GM23248 (cell line): ENCODE data around the gene OSBPL5. TPM values are rescaled to one million over a fixed set of nuclear protein-coding genes. Genes with fewer than 3 reads are reported as not detected.

ENCODE experiments used
- DNase-seq: peaks from one replicate; pipeline ENCODE4 v3.0.0-alpha.2; 2015
- H2AFZ ChIP-seq: fragments of 200-600 bp; sonication (generic); 2 replicates; pipeline ENCODE4 v1.6.1; 2016; ENCODE audit warnings: antibody characterized with exemption
- H3F3A ChIP-seq: fragments of 200-600 bp; sonication (generic); 2 replicates; pipeline ENCODE4 v1.6.1; 2016; ENCODE audit warnings: mild to moderate bottlenecking, antibody characterized with exemption, mixed run types; ENCODE audit not compliant: insufficient read depth
- H3K27ac ChIP-seq: fragments of 200-600 bp; sonication (generic); 2 replicates; pipeline ENCODE4 v1.5.1; 2016; ENCODE audit warnings: mild to moderate bottlenecking
- H3K27me3 ChIP-seq: fragments of 200-600 bp; sonication (generic); replicated peaks from 2 replicates; pipeline ENCODE4 v1.6.1; 2016; ENCODE audit warnings: mild to moderate bottlenecking; ENCODE audit not compliant: insufficient read depth
- H3K36me3 ChIP-seq: fragments of 200-600 bp; sonication (generic); 2 replicates; pipeline ENCODE4 v1.6.1; 2016; ENCODE audit warnings: low read depth, mild to moderate bottlenecking
- H3K4me1 ChIP-seq: fragments of 200-600 bp; sonication (generic); 2 replicates; pipeline ENCODE4 v1.6.1; 2016; ENCODE audit warnings: mild to moderate bottlenecking; ENCODE audit not compliant: insufficient read depth
- H3K4me2 ChIP-seq: fragments of 200-600 bp; sonication (generic); one replicate; pipeline ENCODE4 v1.6.1; 2016; ENCODE audit warnings: mild to moderate bottlenecking; ENCODE audit not compliant: unreplicated experiment
- H3K4me3 ChIP-seq: fragments of 200-600 bp; sonication (generic); 2 replicates; pipeline ENCODE4 v1.5.1; 2016; ENCODE audit warnings: mild to moderate bottlenecking
- H3K79me2 ChIP-seq: fragments of 200-600 bp; sonication (generic); 2 replicates; pipeline ENCODE4 v1.6.1; 2016; ENCODE audit warnings: mild to moderate bottlenecking; ENCODE audit not compliant: insufficient read depth
- H3K9ac ChIP-seq: fragments of 200-600 bp; sonication (generic); 2 replicates; pipeline ENCODE4 v1.6.1; 2016; ENCODE audit warnings: mild to moderate bottlenecking
- H3K9me2 ChIP-seq: fragments of 200-600 bp; sonication (generic); 2 replicates; pipeline ENCODE4 v1.6.1; 2016; ENCODE audit warnings: mixed run types, mild to moderate bottlenecking, moderate library complexity; ENCODE audit not compliant: insufficient read depth
- H3K9me3 ChIP-seq: fragments of 200-600 bp; sonication (generic); one replicate; pipeline ENCODE4 v1.6.1; 2017; ENCODE audit warnings: low read depth
- H4K20me1 ChIP-seq: fragments of 200-600 bp; sonication (generic); 2 replicates; pipeline ENCODE4 v1.6.0; 2016; ENCODE audit not compliant: insufficient read depth
- EZH2 ChIP-seq: fragments of 200-600 bp; sonication (generic); IDR thresholded peaks from 2 replicates; pipeline ENCODE4 v1.6.1; 2018; ENCODE audit warnings: antibody characterized with exemption, mild to moderate bottlenecking; ENCODE audit not compliant: insufficient read depth, poor library complexity, severe bottlenecking
- EZH2phosphoT487 ChIP-seq: fragments of 200-600 bp; sonication (generic); IDR thresholded peaks from 2 replicates; pipeline ENCODE4 v1.6.1; 2018; ENCODE audit warnings: antibody characterized with exemption, moderate library complexity, mild to moderate bottlenecking, low read depth; ENCODE audit not compliant: insufficient read depth
- WGBS, 2 experiments: methylation state at CpG; one replicate each; pipeline ENCODE4 v1.1.6; 2015 to 2017; ENCODE audit warnings: low lambda C conversion rate in 2 of 2, low coverage in 1 of 2; ENCODE audit errors: missing lambda C conversion rate in 2 of 2; 5-methylcytosine and 5-hydroxymethylcytosine counted together
- in situ Hi-C: fragments of 300-500 bp; cut with MboI; formaldehyde crosslinking; loops from 2 replicates; pipeline ENCODE4 v1.15.0; 2020
- polyA plus RNA-seq: library from polyadenylated mRNA; unstranded; fragments of >200 nt; fragmentation: Nextera tagmentation; extraction: Ambion mirVana; gene quantifications from 2 replicates; pipeline ENCODE4 v1.2.1, GENCODE V29; 2016
- total RNA-seq: library from RNA; depleted of rRNA; stranded (reverse); fragments of >200 nt; shearing (Covaris generic); gene quantifications from 2 replicates; pipeline ENCODE4 v1.2.3, GENCODE V29; 2014

OSBPL5 gene
- total and polyA plus RNA-seq, 2 experiments from 2014 or later: 27.9 to 57.6 TPM

DNA sequence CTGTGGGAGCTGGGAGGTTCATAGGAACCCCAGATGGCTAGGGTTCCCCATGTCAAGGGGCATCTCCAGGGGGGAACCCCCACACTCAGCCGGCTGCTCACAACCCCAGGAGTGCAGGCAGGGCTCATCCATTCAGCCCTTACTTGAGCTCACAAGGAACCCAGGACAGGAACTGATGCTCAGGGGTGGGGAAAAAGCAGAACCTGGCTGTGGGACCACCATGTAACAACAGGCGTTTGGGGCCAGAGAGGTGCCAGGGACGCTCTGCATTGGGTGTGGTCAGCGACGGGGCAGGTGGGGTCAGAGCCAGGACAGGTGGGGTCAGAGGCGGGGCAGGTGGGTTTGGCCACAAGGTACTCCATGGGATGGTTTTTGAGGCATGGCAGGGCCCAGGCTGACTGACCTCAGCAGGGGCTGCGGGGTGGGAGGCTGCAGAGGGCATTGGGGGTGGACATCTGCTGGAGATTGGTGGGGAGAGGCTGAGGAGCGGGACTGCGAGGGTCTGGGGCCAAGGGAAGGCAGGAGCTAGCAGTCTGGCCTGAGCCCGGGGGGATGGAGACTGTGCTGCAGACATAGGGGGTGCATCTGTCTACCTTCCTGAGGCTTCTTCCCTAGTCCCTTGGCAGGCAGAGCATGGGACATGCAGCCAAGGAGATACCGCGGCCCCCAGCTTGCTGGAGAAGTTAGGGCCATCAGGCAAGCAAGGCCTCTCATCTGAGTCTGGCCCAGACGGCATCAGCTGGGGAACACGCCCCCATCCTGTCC is 73.8 kb downstream of the OSBPL5 start:
- H3K4me2 ChIP-seq: no peak overlapping the region
- H3K9me2 ChIP-seq: no peaks in the 10 kb centered on the region
- peaks cover 15% of the 10 kb centered on the region for H3F3A ChIP-seq
- DNase-seq: no peak
- no peaks in the 10 kb centered on the region for H3K36me3 ChIP-seq
- H3K9ac ChIP-seq: no peak overlapping the region
- H3K4me1 ChIP-seq: peaks cover 15% of the 10 kb centered on the region
- H3K9me3 ChIP-seq: no peaks in the 10 kb centered on the region
- WGBS, 2 experiments: 56 to 59% methylated on average over 9 to 12 of the region's 14 CpGs
- no peak overlapping the region for H3K27ac ChIP-seq
- no peaks in the 10 kb centered on the region for H3K79me2 ChIP-seq
- in situ Hi-C loops: no loop called here
- TF ChIP-seq EZH2phosphoT487 (no peak), EZH2 (no peak)
- H4K20me1 ChIP-seq: no peaks in the 10 kb centered on the region
- no peak overlapping the region for H3K4me3 ChIP-seq
- H2AFZ ChIP-seq: no peak overlapping the region
- no peaks in the 10 kb centered on the region for H3K27me3 ChIP-seq

DNA sequence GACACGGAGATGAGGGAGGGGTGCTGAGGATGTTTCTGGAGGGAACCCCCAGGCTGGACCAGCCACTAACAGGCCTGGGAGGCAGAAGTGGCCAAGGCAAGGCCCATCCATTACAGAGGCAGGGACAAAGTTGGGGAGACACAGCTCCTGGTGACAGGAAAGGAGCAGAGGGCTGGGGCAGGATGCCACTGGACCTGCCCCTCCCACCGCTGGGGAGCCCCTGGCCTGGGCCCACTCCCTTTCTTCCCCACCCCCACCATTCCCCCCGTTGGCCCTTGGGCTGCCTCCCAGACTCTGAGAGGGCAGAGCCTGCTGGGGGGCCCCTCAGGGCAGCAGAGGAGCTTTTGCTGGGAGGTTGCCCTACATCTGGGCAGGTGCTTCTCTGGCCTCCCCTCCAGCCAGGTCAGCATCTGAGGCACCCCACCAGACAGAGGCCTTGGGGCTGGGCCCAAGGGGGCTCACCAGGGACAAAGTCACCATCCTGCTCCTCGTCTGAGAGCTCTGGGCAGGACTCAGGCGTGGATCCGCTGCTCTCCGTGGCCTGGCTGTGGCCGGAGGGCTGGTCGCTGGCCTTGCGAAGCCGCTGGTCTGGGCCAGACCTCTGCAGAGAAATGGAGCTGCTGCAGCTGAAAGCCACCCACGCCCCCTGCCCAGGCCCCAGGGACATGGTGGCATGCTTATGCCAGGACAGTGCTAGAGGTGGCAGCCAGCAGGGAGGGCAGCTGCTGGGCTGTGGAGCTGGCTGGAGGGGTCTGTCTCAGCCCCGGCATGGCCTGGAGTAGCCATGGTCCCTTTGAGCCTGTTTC is 74.8 kb downstream of the OSBPL5 start:
- no peak overlapping the region for H2AFZ ChIP-seq
- no peaks in the 10 kb centered on the region for H3K79me2 ChIP-seq
- no peaks in the 10 kb centered on the region for H3K9me3 ChIP-seq
- 88 to 95% methylated on average over 11 to 13 of the region's 13 CpGs for WGBS, 2 experiments
- H4K20me1 ChIP-seq: no peaks in the 10 kb centered on the region
- no peaks in the 10 kb centered on the region for H3K9me2 ChIP-seq
- no peak overlapping the region for H3K27ac ChIP-seq
- no peaks in the 10 kb centered on the region for H3K36me3 ChIP-seq
- no peaks in the 10 kb centered on the region for H3K27me3 ChIP-seq
- peaks cover 6% of the 10 kb centered on the region; the same call in 1 of the 2 replicates for H3F3A ChIP-seq
- in situ Hi-C loops: no loop called here
- no peak for DNase-seq
- no peak overlapping the region for H3K4me2 ChIP-seq
- no peak overlapping the region for H3K9ac ChIP-seq
- H3K4me3 ChIP-seq: no peak overlapping the region
- no peak for TF ChIP-seq EZH2
- no peak for TF ChIP-seq EZH2phosphoT487
- peaks cover 5% of the 10 kb centered on the region for H3K4me1 ChIP-seq

DNA sequence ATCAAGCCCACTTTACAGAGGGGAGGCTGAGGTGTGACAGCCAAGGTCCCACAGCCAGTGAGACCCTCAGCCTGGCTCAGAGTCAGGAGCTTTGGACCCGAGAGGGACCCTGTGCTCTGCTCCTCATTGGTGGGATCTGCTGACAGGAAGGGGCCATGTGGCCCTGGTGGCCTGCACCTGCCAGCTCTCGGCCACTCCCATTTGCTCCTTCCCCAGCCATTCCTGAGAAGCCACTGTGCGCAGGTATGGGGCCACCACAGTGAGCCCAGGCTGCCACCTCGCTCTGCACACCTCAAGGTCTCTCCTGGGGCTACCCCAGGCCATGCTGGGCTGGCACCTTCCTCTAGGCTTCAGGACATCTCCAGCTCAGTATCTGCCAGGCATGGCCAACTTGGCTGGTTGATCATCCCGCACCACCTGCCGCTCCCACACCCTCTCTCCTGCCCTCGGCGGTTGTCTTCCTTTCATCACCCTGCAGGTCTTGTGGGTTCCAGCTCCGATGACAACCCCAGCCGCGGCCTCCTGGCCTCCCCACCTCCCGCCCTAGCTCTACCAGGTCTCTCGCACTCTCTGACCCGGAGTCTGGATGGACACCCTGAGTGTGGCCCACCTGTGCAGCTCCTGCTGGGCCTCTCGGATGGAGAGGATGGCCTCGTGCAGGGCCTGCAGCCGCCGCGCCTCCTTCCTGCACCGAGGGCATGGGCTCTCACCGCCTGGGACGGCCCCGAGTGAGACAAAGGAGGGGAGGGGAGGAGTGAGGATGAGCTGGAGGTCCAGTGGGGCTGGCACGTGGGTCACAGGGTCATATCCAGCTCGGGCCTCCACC is 75.7 kb downstream of the OSBPL5 start:
- in situ Hi-C loops: no loop called here
- H2AFZ ChIP-seq: no peak overlapping the region
- no peak for DNase-seq

DNA sequence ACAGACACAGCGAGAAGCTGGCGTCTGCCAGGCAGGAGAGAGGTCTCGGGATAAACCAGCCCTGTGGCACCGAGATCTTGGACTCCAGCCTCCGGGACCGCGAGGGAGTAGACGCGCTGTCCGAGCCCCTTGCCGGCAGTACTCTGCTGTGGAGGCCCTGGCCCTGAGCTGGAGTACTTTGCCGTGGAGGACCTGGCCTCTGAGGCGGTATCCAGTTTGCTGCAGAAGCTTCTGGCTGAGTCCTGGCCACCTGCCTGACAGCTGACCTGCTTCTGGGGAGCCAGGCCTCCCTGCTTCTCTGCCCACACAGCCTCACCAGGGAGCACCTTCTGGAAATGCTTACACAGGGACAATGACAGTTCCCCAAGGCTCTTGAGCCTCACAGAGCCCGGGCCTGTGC is 76.3 kb downstream of the OSBPL5 start:
- Histone ChIP-seq H3K79me2 (no peaks in the 10 kb centered on the region), H3K9ac (no peak overlapping the region), H3K9me2 (no peaks in the 10 kb centered on the region), H3K27ac (no peak overlapping the region), H3K4me2 (no peak overlapping the region), H3F3A (no peaks in the 10 kb centered on the region), H3K4me3 (no peak overlapping the region), H3K9me3 (no peaks in the 10 kb centered on the region), H3K4me1 (no peaks in the 10 kb centered on the region), H3K36me3 (no peaks in the 10 kb centered on the region), H2AFZ (no peak overlapping the region), H3K27me3 (no peaks in the 10 kb centered on the region), H4K20me1 (no peaks in the 10 kb centered on the region)
- 75 to 78% methylated on average over 14 of the region's 14 CpGs for WGBS, 2 experiments
- TF ChIP-seq EZH2: no peak
- TF ChIP-seq EZH2phosphoT487: no peak
- DNase-seq: no peak
- in situ Hi-C loops: no loop called here

More for the DNA sequence above, 75.7 kb downstream of the OSBPL5 start:
- no peaks in the 10 kb centered on the region for H3K27me3 ChIP-seq
- H3K9ac ChIP-seq: no peak overlapping the region
- H3K4me2 ChIP-seq: no peak overlapping the region
- no peaks in the 10 kb centered on the region for H4K20me1 ChIP-seq
- no peaks in the 10 kb centered on the region for H3K9me2 ChIP-seq
- TF ChIP-seq EZH2: no peak
- TF ChIP-seq EZH2phosphoT487: no peak
- H3K36me3 ChIP-seq: no peaks in the 10 kb centered on the region
- WGBS, 2 experiments: 90 to 91% methylated on average over 17 to 25 of the region's 25 CpGs
- no peaks in the 10 kb centered on the region for H3K79me2 ChIP-seq
- H3F3A ChIP-seq: no peaks in the 10 kb centered on the region
- H3K9me3 ChIP-seq: no peaks in the 10 kb centered on the region
- H3K4me1 ChIP-seq: no peaks in the 10 kb centered on the region
- H3K27ac ChIP-seq: no peak overlapping the region
- H3K4me3 ChIP-seq: no peak overlapping the region
